HG02759 (cell line): Measurements from ENCODE around the gene ELF2.
A peak's percentile ranks its signal among the peaks of the same experiment; 100 is the strongest.
"Not testable (repeated sequence)": the region's sequence is repeated elsewhere in the genome, so short reads cannot be mapped to it uniquely, and the experiment has no call there.

Experiments
- ATAC-seq: cut with Tn5 transposase; IDR thresholded peaks from one replicate; pipeline ENCODE4 v1.9.1; 2021; ENCODE audit warnings: mild to moderate bottlenecking, moderate library complexity; ENCODE audit not compliant: unreplicated experiment

Gene ELF2

GRCh38 chr4:139177049-139177868 is at the start of gene ELF2:
Gene ELF2 (minus strand): TSS chr4:139177218. CDS start chr4:139137701, 39,517 bp downstream.
- ATAC-seq = peak; percentile 38

- peak; percentile 62 for ATAC-seq
Observed at GRCh38 chr4:139223682-139224317, 46.8 kb upstream of the ELF2 start.

- no peak for ATAC-seq
Observed at GRCh38 chr4:139222215-139222614, 45.2 kb upstream of the ELF2 start.

GRCh38 chr4:139221687-139222086 is 44.7 kb upstream of the ELF2 start:
- no peak for ATAC-seq

- ATAC-seq = no peak
Observed at GRCh38 chr4:139219450-139220055, 42.5 kb upstream of the ELF2 start.

GRCh38 chr4:139214039-139214534 is 37.1 kb upstream of the ELF2 start:
- ATAC-seq = peak; percentile 99

- ATAC-seq = not testable (repeated sequence)
Observed at GRCh38 chr4:139213633-139214032, 36.6 kb upstream of the ELF2 start.

GRCh38 chr4:139212900-139213299 is 35.9 kb upstream of the ELF2 start:
- ATAC-seq = no peak

GRCh38 chr4:139210486-139210885 is 33.5 kb upstream of the ELF2 start:
- no peak for ATAC-seq

GRCh38 chr4:139209470-139210063 is 32.5 kb upstream of the ELF2 start:
- no peak for ATAC-seq

GRCh38 chr4:139208404-139208945 is 31.5 kb upstream of the ELF2 start:
- no peak for ATAC-seq

GRCh38 chr4:139207873-139208403 is 30.9 kb upstream of the ELF2 start:
- no peak for ATAC-seq

- ATAC-seq = no peak
Observed at GRCh38 chr4:139207247-139207646, 30.2 kb upstream of the ELF2 start.

GRCh38 chr4:139202991-139203390 is 26.0 kb upstream of the ELF2 start:
- ATAC-seq = no peak

GRCh38 chr4:139200506-139200905 is 23.5 kb upstream of the ELF2 start:
- no peak for ATAC-seq

- ATAC-seq = no peak
Observed at GRCh38 chr4:139200102-139200501, 23.1 kb upstream of the ELF2 start.

GRCh38 chr4:139197214-139197613 is 20.2 kb upstream of the ELF2 start:
- ATAC-seq = not testable (repeated sequence)

GRCh38 chr4:139196462-139196861 is 19.4 kb upstream of the ELF2 start:
- no peak for ATAC-seq

- ATAC-seq = no peak
Observed at GRCh38 chr4:139191373-139191772, 14.4 kb upstream of the ELF2 start.

GRCh38 chr4:139189972-139190371 is 13.0 kb upstream of the ELF2 start:
- ATAC-seq = no peak

GRCh38 chr4:139189417-139189749 is 12.4 kb upstream of the ELF2 start:
- ATAC-seq = no peak
